H1 (cell line): Measurements from ENCODE around the gene ZNF470. TPM values are rescaled to one million over a fixed set of nuclear protein-coding genes. Genes with fewer than 3 reads are reported as not detected.

ENCODE experiments used
- JUN ChIP-seq: IDR thresholded peaks from 2 replicates; pipeline ENCODE4 v1.6.1; 2011; ENCODE audit warnings: low read depth, mild to moderate bottlenecking, improper control_type of control experiment, low read length
- SIN3A ChIP-seq, 2 experiments: IDR thresholded peaks in 1 of 2; conservative IDR thresholded peaks in 1 of 2; 2 replicates each; pipeline ENCODE4 v1.6.1; 2011 to 2012; ENCODE audit warnings: low read length in 2 of 2, improper control_type of control experiment in 1 of 2, low read depth in 1 of 2, mild to moderate bottlenecking in 1 of 2
- TEAD4 ChIP-seq: IDR thresholded peaks from 2 replicates; pipeline ENCODE4 v1.6.1; 2012; ENCODE audit warnings: low read depth, low read length, inconsistent platforms, mixed read lengths
- USF2 ChIP-seq: IDR thresholded peaks from 2 replicates; pipeline ENCODE4 v1.6.1; 2011; ENCODE audit warnings: low read length, improper control_type of control experiment
- polyA plus RNA-seq, 7 experiments: library from polyadenylated mRNA; depleted of rRNA in 3 of 7; stranded (reverse) in 5 of 7; unstranded in 2 of 7; fragments of >200 nt in 5 of 7; fragments of 200-250 nt in 2 of 7; gene quantifications; 1 replicate in 5 of 7; 2 replicates in 1 of 7; 4 replicates in 1 of 7; pipeline versions ENCODE4 v1.2.1 to v1.2.3, GENCODE V29; 2011 to 2013; ENCODE audit warnings: missing spikeins in 2 of 7, mixed read lengths in 2 of 7
- total RNA-seq: library from RNA; stranded (reverse); fragmentation: NEBNext Ultra II Directional; extraction: Animal tissue kit (Norgen Biotek cat#: 25700); gene quantifications from 2 replicates; pipeline ENCODE4 v1.2.1, GENCODE V29; 2021

The ZNF470 gene
- total and polyA plus RNA-seq, 2 of the 8 experiments (the other 6 are each of a cell fraction or from before 2014, with no cell fraction given) = 2.0 to 8.8 TPM

DNA sequence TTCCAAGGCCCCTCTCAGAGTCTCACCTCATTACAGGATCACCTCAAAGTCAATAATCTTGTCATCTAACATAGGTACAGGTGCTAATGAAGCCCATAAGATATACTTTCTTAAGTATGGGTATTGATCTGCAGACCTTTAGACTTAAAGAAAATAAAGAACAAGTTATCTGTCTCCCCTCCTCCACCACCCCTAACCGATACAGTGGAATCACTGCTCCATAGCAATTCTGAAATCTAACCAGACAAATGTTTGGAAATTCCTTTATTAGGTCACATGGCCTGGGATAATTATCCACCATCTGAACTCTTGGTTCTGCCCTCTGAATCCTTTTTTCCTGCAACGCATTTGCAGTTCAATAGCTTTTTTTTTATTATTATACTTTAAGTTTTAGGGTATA is 4.5 kb upstream of the ZNF470 start (continued):
- TF ChIP-seq JUN (no peak), SIN3A (conservative IDR thresholded peaks at IDR 0.05 in 1 of 2, IDR thresholded peaks at IDR 0.05 in 1 of 2; ENCODE audit: low read depth in 1 of 2, low read length in 2 of 2) (no peak), TEAD4 (no peak), USF2 (no peak)
